HCT116 (cell line): ENCODE data around the gene GPR150. TPM values are rescaled to one million over a fixed set of nuclear protein-coding genes. Genes with fewer than 3 reads are reported as not detected.

Experiments
- ATAC-seq: fragments of 200-7000 bp; cut with Tn5 transposase; 2 replicates; pipeline ENCODE4 v1.9.1; 2020; ENCODE audit warnings: mild to moderate bottlenecking, moderate library complexity
- BruUV-seq: library from RNA; stranded (reverse); fragments of 400-500 nt; replicated peaks from 2 replicates; lab custom pipeline; 2021; lab: Mats Ljungman, UMichigan
- CTCF ChIA-PET: fragments of 300-600 bp; sonication (Branson Sonifier 250); formaldehyde crosslinking; loops from one replicate; lab custom pipeline; 2021; ENCODE audit warnings: antibody characterized with exemption; lab: Charles Lee
- POLR2A ChIA-PET: fragments of 300-600, 350-600 bp; sonication (Branson Sonifier 250); formaldehyde crosslinking; loops from one replicate; lab custom pipeline; 2021; ENCODE audit warnings: antibody characterized with exemption; lab: Charles Lee
- RAD21 ChIA-PET, 2 experiments: fragments of 300-600 bp; sonication (Branson Sonifier 250); formaldehyde crosslinking; loops; one replicate each; lab custom pipeline; 2023; ENCODE audit warnings: low total read pairs in 2 of 2; ENCODE audit not compliant: uncharacterized antibody in 2 of 2, unreplicated experiment in 2 of 2, low non-redundant PET in 1 of 2; lab: Charles Lee
- DNase-seq: peaks from one replicate; pipeline ENCODE4 v3.0.0-alpha.2; 2010; ENCODE audit warnings: low read depth, low spot score
- H2AFZ ChIP-seq: fragments of 200-600 bp; shearing (Covaris generic), sonication (generic); 2 replicates; pipeline ENCODE4 v1.6.1; 2017; ENCODE audit warnings: low read depth, mixed run types, mixed read lengths, antibody characterized with exemption, low read length; ENCODE audit not compliant: poor library complexity, severe bottlenecking
- H3K27ac ChIP-seq: 2 replicates; pipeline ENCODE4 v1.5.1; 2012; ENCODE audit warnings: low read depth, low read length
- H3K27me3 ChIP-seq: fragments of 200-600 bp; sonication (generic); 2 replicates; pipeline ENCODE4 v1.6.1; 2016; ENCODE audit warnings: mixed run types, low read length, mixed read lengths; ENCODE audit not compliant: insufficient read depth
- H3K36me3 ChIP-seq, 2 experiments: fragments of 200-500 bp in 1 of 2; fragments of 200-600 bp in 1 of 2; sonication (Bioruptor generic) in 1 of 2; sonication (generic) in 1 of 2; 2 replicates each; pipeline versions ENCODE4 v1.5.1 to v1.6.1; 2014 to 2016; ENCODE audit warnings: low read length in 2 of 2, inconsistent platforms in 1 of 2, mixed read lengths in 1 of 2, mixed run types in 1 of 2; ENCODE audit not compliant: insufficient read depth in 2 of 2, control insufficient read depth in 1 of 2
- H3K4me1 ChIP-seq, 2 experiments: fragments of 200-600 bp in 1 of 2; sonication (generic) in 1 of 2; 2 replicates each; pipeline versions ENCODE4 v1.5.1 to v1.6.1; 2012 to 2017; ENCODE audit warnings: low read length in 2 of 2, inconsistent platforms in 1 of 2, mild to moderate bottlenecking in 1 of 2, mixed read lengths in 1 of 2, mixed run types in 1 of 2, moderate library complexity in 1 of 2; ENCODE audit not compliant: insufficient read depth in 2 of 2, control insufficient read depth in 1 of 2
- H3K4me2 ChIP-seq: fragments of 200-600 bp; sonication (generic); 2 replicates; pipeline ENCODE4 v1.6.1; 2017; ENCODE audit warnings: mixed run types, low read length, mixed read lengths
- H3K4me3 ChIP-seq, 2 experiments: fragments of 200-600 bp in 1 of 2; sonication (generic) in 1 of 2; replicated peaks in 1 of 2; 2 replicates each; pipeline ENCODE4 v1.5.1; 2011 to 2016; ENCODE audit warnings: low read length in 2 of 2, control low read depth in 1 of 2, low read depth in 1 of 2, mild to moderate bottlenecking in 1 of 2, mixed read lengths in 1 of 2, mixed run types in 1 of 2
- H3K79me2 ChIP-seq: fragments of 200-600 bp; sonication (generic); 2 replicates; pipeline ENCODE4 v1.6.1; 2017; ENCODE audit warnings: mild to moderate bottlenecking, mixed run types, low read length, moderate library complexity, mixed read lengths; ENCODE audit not compliant: insufficient read depth
- H3K9ac ChIP-seq: fragments of 200-600 bp; sonication (generic); 2 replicates; pipeline ENCODE4 v1.6.1; 2016; ENCODE audit warnings: low read length, mixed read lengths
- H3K9me2 ChIP-seq: fragments of 200-600 bp; sonication (generic), shearing (Covaris generic); 2 replicates; pipeline ENCODE4 v1.6.1; 2017; ENCODE audit warnings: mixed run types, mild to moderate bottlenecking, moderate library complexity; ENCODE audit not compliant: insufficient read depth
- H3K9me3 ChIP-seq, 2 experiments: fragments of 200-500 bp in 1 of 2; fragments of 200-600 bp in 1 of 2; sonication (Bioruptor generic) in 1 of 2; sonication (generic) in 1 of 2; 2 replicates each; pipeline ENCODE4 v1.6.1; 2014 to 2017; ENCODE audit warnings: low read length in 2 of 2, mixed read lengths in 2 of 2, inconsistent platforms in 1 of 2, low read depth in 1 of 2, mild to moderate bottlenecking in 1 of 2, mixed run types in 1 of 2, moderate library complexity in 1 of 2; ENCODE audit not compliant: control insufficient read depth in 1 of 2, insufficient read depth in 1 of 2
- H4K20me1 ChIP-seq: fragments of 200-600 bp; sonication (generic), shearing (Covaris generic); 2 replicates; pipeline ENCODE4 v1.6.1; 2017; ENCODE audit warnings: mixed run types, mild to moderate bottlenecking, moderate library complexity; ENCODE audit not compliant: insufficient read depth
- CEBPB ChIP-seq: IDR thresholded peaks from 2 replicates; pipeline ENCODE4 v1.6.1; 2012; ENCODE audit warnings: low read depth
- CTCF ChIP-seq, 3 experiments: fragments of 200-600 bp in 1 of 3; sonication (generic) in 1 of 3; IDR thresholded peaks in 2 of 3; conservative IDR thresholded peaks in 1 of 3; 2 replicates each; pipeline ENCODE4 v1.5.1; 2012 to 2017; ENCODE audit warnings: low read depth in 2 of 3, low read length in 2 of 3, antibody characterized with exemption in 1 of 3, borderline replicate concordance in 1 of 3, control low read depth in 1 of 3, mild to moderate bottlenecking in 1 of 3, mixed read lengths in 1 of 3, mixed run types in 1 of 3, moderate library complexity in 1 of 3; ENCODE audit not compliant: insufficient read depth in 1 of 3
- ELF1 ChIP-seq: IDR thresholded peaks from 2 replicates; pipeline ENCODE4 v1.6.1; 2012; ENCODE audit warnings: low read depth, borderline replicate concordance
- JUND ChIP-seq: IDR thresholded peaks from 2 replicates; pipeline ENCODE4 v1.6.1; 2012
- SRF ChIP-seq: IDR thresholded peaks from 2 replicates; pipeline ENCODE4 v1.6.1; 2012; ENCODE audit warnings: low read depth
- intact Hi-C: fragments of 100-400 bp; cut with micrococcal nuclease; formaldehyde crosslinking; loops from 2 replicates; pipeline ENCODE4 v1.10.0; 2022
- total RNA-seq: library from RNA; stranded (reverse); gene quantifications from one replicate; pipeline ENCODE4 v1.2.1, GENCODE V29; 2021; ENCODE audit not compliant: unreplicated experiment

Gene GPR150
- total RNA-seq, 1 experiment from 2014 or later = not detected

GRCh38 chr5:95664204-95664786 lies 44.4 kb downstream of the GPR150 start (continued):
- peak; percentile 61 to 87 (median 73); a peak in 5 of 6 replicates for TF ChIP-seq CTCF (IDR thresholded peaks at IDR 0.05 in 2 of 3, conservative IDR thresholded peaks at IDR 0.05 in 1 of 3; ENCODE audit: borderline replicate concordance in 1 of 3, insufficient read depth in 1 of 3, low read depth in 2 of 3, low read length in 2 of 3)
- TF ChIP-seq JUND = peak; percentile 28; the same call in 1 of the 2 replicates
- TF ChIP-seq CEBPB = no peak; the same call in 1 of the 2 replicates
- no peak for TF ChIP-seq ELF1

- DNase-seq = no peak
- TF ChIP-seq SRF = no peak
- no peak for TF ChIP-seq ELF1
- TF ChIP-seq, all 23 proteins: peak for 0
- Histone ChIP-seq H3K27me3 (no peaks in the 10 kb centered on the region), H3K9me2 (no peaks in the 10 kb centered on the region), H3K36me3 (no peaks in the 10 kb centered on the region), H4K20me1 (no peaks in the 10 kb centered on the region), H3K79me2 (no peaks in the 10 kb centered on the region), H3K4me2 (no peak overlapping the region), H3K4me3 (no peak overlapping the region), H2AFZ (peak overlapping the region; percentile 94), H3K4me1 (peaks cover 0 to 9% of the 10 kb centered on the region in 2 experiments; a peak in 3 of 4 replicates), H3K9me3 (no peaks in the 10 kb centered on the region), H3K9ac (no peak overlapping the region), H3K27ac (no peak overlapping the region)
- ChIA-PET CTCF (interaction anchor here (1.0 to 1.5 kb wide), 2 partner anchors 31 to 114 kb away, joined by 3 to 8 read pairs; no protein-coding TSS in a partner anchor), POLR2A (interaction anchor here (0.7 kb wide), 1 partner anchor 21 kb away, joined by 3 read pairs; the partner anchor contains the start of gene RFESD), RAD21 (no interaction called here)
- ATAC-seq = no peak
- no TSS peak for BruUV-seq
- intact Hi-C loops = no loop called here
Measured at GRCh38 chr5:95667061-95667618, 47.3 kb downstream of the GPR150 start.
